ENCODE measurements around the gene ADAM15. TPM values are rescaled to one million over a fixed set of nuclear protein-coding genes. Genes with fewer than 3 reads are reported as not detected.
A peak's percentile ranks its signal among the peaks of the same experiment; 100 is the strongest.

The ADAM15 gene
- total RNA-seq, 1 donor from 2014 or later, result 15.7 TPM

DNA sequence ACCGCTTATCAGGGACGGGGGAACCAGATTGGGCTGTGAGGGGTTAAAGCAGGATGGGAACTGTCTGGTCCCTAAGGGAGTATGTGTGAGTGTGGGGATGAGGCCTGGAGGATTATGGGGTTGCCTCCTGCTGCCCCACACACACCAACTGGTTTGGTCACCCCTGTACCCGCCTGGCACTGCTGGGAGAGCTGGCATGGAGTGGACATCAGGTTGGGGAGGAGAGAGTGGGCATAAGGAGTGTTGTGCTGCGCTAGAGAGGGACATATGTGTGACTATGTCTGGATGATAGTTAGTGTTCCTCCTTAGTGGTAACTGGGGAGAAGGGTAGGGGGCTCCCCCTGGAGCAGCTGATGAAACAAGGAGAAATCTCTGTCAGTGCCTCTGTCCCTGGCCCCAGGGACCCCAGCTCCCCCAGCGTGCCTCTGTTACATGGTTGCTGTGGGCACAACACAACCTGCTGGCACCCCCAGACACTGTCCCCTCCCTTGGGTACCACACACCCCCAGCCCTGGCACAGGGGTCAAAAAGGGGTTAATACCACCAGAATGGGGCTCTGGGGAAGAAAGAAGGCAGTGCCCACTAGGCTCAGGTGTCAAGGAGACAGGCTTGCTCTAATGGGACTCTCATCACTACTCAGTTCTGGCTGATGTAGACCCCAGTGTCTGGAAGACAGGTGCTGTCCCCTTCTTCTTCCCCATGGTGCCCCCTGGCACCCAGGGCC lies 46.6 kb upstream of the ADAM15 start:
- Histone ChIP-seq H3F3A (ENCODE audit: low read depth) (peaks cover 29% of the 10 kb centered on the region), H3K36me3 (no peaks in the 10 kb centered on the region), H3K4me2 (peak overlapping the region; percentile 98), H2AFZ (replicated peaks) (no peak overlapping the region), H3K79me2 (ENCODE audit: low read depth) (peaks cover 38% of the 10 kb centered on the region), H3K9ac (no peak overlapping the region), H3K27ac (no peak overlapping the region), H3K27me3 (no peaks in the 10 kb centered on the region), H3K4me3 (peak overlapping the region; percentile 72), H3K9me3 (ENCODE audit: low read depth) (no peaks in the 10 kb centered on the region), H3K4me1 (peaks cover 30% of the 10 kb centered on the region), H4K20me1 (ENCODE audit: low read depth) (no peaks in the 10 kb centered on the region)
- peaks cover 2% of the 10 kb centered on the region for H3K9me3 Mint-ChIP-seq
- H3K4me3 Mint-ChIP-seq, result peak overlapping the region; percentile 84
- H3K27ac Mint-ChIP-seq, result peak overlapping the region; percentile 29
- DNase-seq (ENCODE audit: low spot score), result no peak
- H3K27me3 Mint-ChIP-seq (ENCODE audit: insufficient read depth, low read depth), result peaks cover 5% of the 10 kb centered on the region
- peaks cover 21% of the 10 kb centered on the region for H3K4me1 Mint-ChIP-seq
- TF ChIP-seq EZH2phosphoT487 (IDR thresholded peaks at IDR 0.05) (no peak), EZH2 (IDR thresholded peaks at IDR 0.05) (no peak)
- TF ChIP-seq, protein P1, sequence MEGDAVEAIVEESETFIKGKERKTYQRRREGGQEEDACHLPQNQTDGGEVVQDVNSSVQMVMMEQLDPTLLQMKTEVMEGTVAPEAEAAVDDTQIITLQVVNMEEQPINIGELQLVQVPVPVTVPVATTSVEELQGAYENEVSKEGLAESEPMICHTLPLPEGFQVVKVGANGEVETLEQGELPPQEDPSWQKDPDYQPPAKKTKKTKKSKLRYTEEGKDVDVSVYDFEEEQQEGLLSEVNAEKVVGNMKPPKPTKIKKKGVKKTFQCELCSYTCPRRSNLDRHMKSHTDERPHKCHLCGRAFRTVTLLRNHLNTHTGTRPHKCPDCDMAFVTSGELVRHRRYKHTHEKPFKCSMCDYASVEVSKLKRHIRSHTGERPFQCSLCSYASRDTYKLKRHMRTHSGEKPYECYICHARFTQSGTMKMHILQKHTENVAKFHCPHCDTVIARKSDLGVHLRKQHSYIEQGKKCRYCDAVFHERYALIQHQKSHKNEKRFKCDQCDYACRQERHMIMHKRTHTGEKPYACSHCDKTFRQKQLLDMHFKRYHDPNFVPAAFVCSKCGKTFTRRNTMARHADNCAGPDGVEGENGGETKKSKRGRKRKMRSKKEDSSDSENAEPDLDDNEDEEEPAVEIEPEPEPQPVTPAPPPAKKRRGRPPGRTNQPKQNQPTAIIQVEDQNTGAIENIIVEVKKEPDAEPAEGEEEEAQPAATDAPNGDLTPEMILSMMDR (IDR thresholded peaks at IDR 0.05), result no peak
- H3K36me3 Mint-ChIP-seq, result no peaks in the 10 kb centered on the region

DNA sequence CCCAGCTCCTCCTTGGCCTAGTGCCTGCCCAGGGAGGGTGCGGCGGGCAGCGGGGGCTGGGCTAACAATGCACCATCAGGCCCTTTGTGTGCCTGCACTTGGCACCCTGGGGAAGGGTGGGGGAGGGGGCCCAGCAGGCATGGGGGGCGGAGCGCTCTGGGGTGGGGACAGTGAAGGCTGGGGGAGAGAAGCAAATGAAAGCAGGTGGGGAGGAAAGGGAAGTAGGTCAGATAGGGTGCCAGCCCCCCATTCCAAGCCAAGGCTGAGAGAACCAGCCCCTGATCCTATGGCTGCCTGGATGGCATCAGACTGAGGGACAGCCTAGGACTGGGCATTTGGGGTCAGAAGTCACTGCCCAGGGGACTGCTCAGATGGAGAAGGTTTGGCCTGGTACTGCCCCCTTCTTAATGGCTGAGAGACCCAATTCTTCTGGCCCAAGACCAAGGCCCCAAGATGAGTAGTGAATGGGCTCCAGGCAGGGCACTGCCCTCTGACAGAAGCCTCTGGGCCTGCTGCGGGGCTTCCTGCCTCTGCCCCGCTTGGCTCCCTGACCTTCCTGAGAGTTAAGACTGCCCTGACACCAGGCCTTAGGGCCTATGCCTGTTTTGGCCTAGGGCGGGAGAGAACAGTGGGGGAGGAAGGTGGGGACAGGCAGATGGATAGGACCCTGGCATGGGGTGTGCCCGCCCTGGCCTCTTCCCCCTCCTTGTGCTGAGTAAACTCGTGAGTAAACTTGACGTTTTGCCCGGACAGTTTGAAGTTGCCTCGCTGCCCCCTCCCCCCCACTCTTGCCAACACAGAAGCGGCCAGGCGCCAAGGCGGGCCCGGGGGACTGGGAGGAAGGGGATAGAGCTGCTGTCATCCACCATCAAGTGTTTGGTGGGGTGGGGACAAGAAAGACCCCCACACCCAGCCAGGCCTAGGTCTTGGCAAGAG lies 45.8 kb upstream of the ADAM15 start:
- Mint-ChIP-seq H3K9me3 (peaks cover 2% of the 10 kb centered on the region), H3K27me3 (ENCODE audit: insufficient read depth, low read depth) (peaks cover 5% of the 10 kb centered on the region), H3K4me3 (peak overlapping the region; percentile 53), H3K27ac (no peak overlapping the region), H3K4me1 (peaks cover 15% of the 10 kb centered on the region), H3K36me3 (no peaks in the 10 kb centered on the region)
- TF ChIP-seq EZH2 (IDR thresholded peaks at IDR 0.05) (no peak), EZH2phosphoT487 (IDR thresholded peaks at IDR 0.05) (no peak)
- TF ChIP-seq, protein P1 (IDR thresholded peaks at IDR 0.05), result no peak
- Histone ChIP-seq H4K20me1 (ENCODE audit: low read depth) (no peaks in the 10 kb centered on the region), H3K9me3 (ENCODE audit: low read depth) (no peaks in the 10 kb centered on the region), H2AFZ (replicated peaks) (no peak overlapping the region), H3K9ac (no peak overlapping the region), H3F3A (ENCODE audit: low read depth) (peaks cover 21% of the 10 kb centered on the region), H3K79me2 (ENCODE audit: low read depth) (peaks cover 42% of the 10 kb centered on the region), H3K4me3 (no peak overlapping the region), H3K4me2 (peak overlapping the region; percentile 98), H3K36me3 (no peaks in the 10 kb centered on the region), H3K27ac (no peak overlapping the region), H3K27me3 (no peaks in the 10 kb centered on the region), H3K4me1 (peaks cover 25% of the 10 kb centered on the region)
- no peak for DNase-seq (ENCODE audit: low spot score)

DNA sequence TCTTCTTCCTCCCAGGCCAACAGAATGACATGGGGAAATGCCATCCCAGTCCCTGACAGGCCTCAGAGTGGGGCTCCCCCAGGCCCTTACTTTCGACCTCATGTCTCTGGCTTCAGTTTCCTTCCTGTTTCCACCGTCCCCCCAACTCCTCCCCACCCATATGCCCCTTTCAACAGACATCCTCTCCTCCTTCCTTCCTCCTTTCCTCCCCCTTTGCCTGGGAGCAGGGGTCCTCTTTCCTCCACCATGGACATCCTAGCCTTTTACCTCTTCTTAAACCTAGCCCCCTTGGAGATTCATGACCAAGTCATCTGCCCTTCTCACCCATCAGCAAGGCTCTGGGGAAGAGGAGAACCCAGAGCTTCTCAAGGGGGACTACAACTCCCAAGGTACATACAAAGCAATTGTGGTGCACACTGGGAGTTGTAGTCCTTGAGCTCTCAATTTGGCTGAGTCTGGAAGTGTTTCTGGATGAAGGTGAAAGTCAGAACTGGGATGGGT lies 44.5 kb upstream of the ADAM15 start:
- Histone ChIP-seq H3K4me2 (no peak overlapping the region), H3K4me1 (peaks cover 38% of the 10 kb centered on the region), H2AFZ (replicated peaks) (no peak overlapping the region), H3K27ac (no peak overlapping the region), H3K9me3 (ENCODE audit: low read depth) (no peaks in the 10 kb centered on the region), H3K27me3 (no peaks in the 10 kb centered on the region), H3F3A (ENCODE audit: low read depth) (peaks cover 20% of the 10 kb centered on the region), H3K4me3 (no peak overlapping the region), H4K20me1 (ENCODE audit: low read depth) (no peaks in the 10 kb centered on the region), H3K36me3 (no peaks in the 10 kb centered on the region), H3K79me2 (ENCODE audit: low read depth) (peaks cover 42% of the 10 kb centered on the region), H3K9ac (no peak overlapping the region)
- DNase-seq (ENCODE audit: low spot score), result peak; percentile 57
- Mint-ChIP-seq H3K4me3 (no peak overlapping the region), H3K36me3 (no peaks in the 10 kb centered on the region), H3K27me3 (ENCODE audit: insufficient read depth, low read depth) (peaks cover 5% of the 10 kb centered on the region), H3K4me1 (peaks cover 19% of the 10 kb centered on the region), H3K9me3 (peaks cover 2% of the 10 kb centered on the region), H3K27ac (peak overlapping the region; percentile 62)
- no peak for TF ChIP-seq EZH2 (IDR thresholded peaks at IDR 0.05)
- TF ChIP-seq, protein P1 (IDR thresholded peaks at IDR 0.05), result no peak
- no peak for TF ChIP-seq EZH2phosphoT487 (IDR thresholded peaks at IDR 0.05)

Measured in neural progenitor cell (in vitro differentiated cells).